COLO668 (cell line): ENCODE results near the gene NEK10.

ENCODE experiments used
- DNase-seq: peaks from one replicate; lab custom pipeline; 2025; ENCODE audit not compliant: unreplicated experiment; lab: John Stamatoyannopoulos, UW

The NEK10 gene

GRCh38 chr3:27110020-27110419 lies 259.2 kb downstream of the NEK10 start:
- no peak for DNase-seq

- DNase-seq: no peak
Measured at GRCh38 chr3:27108322-27108721, 260.9 kb downstream of the NEK10 start.

DNA sequence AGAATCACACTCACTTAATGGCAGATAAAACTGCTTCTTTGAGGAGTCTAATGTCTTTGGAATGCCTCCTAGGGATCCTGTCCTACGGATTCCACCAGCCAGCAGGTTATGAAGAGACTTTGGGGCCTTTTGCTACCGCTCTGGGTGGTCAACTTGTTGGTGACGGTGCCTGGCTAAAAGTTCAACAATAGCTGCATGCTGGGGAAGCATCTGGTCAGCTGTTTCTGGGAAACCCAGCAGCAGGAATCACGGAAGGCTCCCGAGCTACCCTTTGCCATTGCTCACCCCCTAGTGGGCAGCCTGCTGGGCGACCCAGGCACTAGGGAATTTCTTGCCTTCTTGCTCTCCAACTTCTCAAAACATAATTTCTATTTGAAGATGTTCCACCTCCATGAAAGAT lies 263.3 kb downstream of the NEK10 start:
- DNase-seq: no peak

- DNase-seq: no peak
Measured at GRCh38 chr3:27097182-27097581, 272.0 kb downstream of the NEK10 start.

GRCh38 chr3:27095553-27096222 lies 273.5 kb downstream of the NEK10 start:
- DNase-seq: no peak

DNA sequence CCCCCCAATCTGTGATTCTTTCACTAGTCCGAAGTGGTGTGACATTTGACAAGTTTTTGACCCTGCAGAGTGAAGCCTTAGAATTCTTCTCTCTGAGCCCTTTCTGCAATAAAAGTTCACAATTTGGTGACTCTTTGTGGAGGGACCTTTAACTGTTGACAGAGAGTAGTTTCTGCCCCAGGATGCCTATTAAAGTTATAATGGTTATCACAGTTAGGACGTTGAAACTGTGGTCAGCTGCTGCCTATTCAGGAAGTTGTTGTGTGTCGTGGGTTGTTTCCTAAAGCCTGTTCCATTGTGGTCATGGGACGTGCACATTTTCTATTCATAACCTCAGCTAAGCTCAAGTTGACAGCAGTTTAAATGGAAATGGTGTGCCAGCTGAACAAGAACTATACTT lies 274.5 kb downstream of the NEK10 start:
- no peak for DNase-seq

GRCh38 chr3:27093771-27094170 lies 275.4 kb downstream of the NEK10 start:
- DNase-seq: no peak

DNA sequence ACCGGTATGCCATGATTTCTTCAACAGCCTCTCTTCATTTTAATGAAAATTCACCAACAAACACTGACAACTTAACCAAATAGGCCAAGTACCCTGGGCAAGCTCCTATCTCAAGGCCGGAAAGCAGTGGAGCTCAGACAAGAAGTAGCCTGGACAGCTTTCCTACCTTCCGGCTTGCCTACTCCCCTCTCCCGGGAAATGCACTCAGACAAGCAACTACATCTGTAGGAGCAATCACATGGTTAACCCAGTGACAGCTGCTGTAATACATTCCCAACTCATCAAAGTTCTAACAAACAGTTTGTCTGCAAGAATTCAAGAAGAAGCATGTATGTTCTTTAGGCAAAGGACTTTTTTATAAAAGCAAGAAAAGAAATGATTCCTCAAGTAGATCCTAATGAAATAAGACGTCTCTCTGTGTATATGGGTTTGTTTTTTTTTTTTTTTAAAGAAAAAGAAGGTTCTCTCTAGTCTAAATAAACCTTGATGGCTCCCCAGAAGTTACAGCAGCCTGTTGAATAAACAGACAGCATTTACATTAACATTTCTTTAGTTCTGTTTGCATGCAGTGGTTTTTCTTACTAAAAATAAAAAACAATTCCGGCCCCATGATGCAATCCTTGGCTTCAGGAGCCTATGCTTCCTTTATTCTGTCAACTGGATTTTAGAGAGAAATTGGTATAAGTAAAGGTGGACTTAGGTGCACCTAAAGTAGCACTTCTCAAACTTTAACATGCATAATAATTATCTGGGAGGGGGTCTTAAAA lies 278.7 kb downstream of the NEK10 start:
- DNase-seq: no peak

DNA sequence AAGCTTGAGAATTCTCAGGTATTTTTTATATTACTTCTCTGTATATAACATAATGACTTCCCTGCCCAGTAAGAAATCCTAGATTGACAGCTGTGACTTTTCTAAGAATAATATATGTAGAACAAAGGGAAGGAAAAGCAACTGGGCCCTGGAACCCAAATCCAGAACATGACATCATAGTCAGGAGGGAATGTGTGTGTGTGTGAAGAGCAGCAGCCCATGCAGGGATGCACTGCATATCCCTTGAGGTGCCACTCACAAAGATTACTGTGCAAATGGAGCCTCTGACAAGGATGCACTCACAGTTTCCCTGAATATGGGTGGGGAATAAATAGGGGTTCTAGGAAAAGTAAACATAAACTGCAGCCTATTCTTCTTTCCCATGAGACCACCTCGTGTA lies 279.5 kb downstream of the NEK10 start:
- DNase-seq: no peak

DNA sequence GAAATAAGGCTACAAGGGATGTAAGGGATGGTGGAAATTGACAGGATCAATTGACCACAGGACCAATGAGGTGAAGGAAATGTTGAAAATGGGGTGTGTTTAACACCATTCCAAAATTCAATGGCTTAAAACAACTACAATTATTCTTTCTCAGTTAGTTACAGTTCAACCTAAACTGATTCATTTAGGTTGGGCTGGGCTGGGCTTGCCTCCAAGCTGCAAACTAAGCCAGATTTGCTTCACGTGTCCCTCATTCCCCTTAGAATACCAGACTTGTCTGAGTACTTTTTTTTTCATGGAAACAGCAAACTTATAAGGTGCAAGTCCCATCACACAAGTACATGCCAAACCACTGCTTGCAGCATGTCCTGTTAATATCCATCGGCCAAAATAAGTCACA lies 280.1 kb downstream of the NEK10 start:
- no peak for DNase-seq

GRCh38 chr3:27085829-27086730 lies 283.1 kb downstream of the NEK10 start:
- DNase-seq: no peak

DNA sequence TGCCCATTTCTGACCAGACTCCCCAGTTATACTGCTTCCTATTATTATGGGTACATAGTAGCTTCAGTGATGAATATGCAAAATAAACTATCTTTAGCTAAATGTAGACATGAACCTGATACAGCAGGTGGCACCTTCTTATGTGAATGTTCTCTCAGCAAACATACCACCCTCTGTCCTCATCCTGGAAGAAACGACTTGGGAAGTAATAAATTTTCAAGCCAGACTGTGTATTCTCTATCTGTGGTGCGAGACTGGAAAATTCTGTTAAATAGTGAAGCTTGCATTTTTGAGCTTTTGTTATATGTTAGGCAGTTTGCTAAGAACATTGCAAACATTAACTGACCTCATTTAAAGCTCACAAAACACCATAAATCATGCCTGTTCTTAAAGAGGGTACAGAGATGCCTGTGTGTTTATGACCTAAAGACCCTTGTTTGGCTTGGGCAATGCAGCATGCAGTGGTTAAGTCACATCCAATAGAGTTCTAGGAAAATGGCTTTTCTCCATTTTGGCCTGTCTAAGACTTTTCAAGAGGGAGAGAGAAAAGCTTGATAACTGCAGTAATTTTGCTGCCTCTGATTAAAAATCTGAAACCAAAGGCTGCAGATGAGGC lies 287.1 kb downstream of the NEK10 start:
- DNase-seq: no peak

- no peak for DNase-seq
Measured at GRCh38 chr3:27081566-27081965, 287.6 kb downstream of the NEK10 start.

DNA sequence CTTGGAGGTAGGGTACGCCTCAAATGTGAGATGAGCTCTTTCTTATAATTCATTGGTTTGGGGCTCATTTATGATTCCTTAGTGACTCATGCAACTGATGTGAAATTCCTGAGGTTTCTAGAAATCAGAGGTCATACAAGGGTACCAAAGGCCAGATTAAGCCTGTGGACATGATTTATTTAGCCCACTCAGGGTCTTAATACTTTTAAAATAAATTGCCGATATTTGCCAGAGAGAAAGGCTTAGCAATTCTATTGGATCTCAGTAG lies 289.0 kb downstream of the NEK10 start:
- DNase-seq: no peak

- DNase-seq: no peak
Measured at GRCh38 chr3:27079427-27080257, 289.5 kb downstream of the NEK10 start.

DNA sequence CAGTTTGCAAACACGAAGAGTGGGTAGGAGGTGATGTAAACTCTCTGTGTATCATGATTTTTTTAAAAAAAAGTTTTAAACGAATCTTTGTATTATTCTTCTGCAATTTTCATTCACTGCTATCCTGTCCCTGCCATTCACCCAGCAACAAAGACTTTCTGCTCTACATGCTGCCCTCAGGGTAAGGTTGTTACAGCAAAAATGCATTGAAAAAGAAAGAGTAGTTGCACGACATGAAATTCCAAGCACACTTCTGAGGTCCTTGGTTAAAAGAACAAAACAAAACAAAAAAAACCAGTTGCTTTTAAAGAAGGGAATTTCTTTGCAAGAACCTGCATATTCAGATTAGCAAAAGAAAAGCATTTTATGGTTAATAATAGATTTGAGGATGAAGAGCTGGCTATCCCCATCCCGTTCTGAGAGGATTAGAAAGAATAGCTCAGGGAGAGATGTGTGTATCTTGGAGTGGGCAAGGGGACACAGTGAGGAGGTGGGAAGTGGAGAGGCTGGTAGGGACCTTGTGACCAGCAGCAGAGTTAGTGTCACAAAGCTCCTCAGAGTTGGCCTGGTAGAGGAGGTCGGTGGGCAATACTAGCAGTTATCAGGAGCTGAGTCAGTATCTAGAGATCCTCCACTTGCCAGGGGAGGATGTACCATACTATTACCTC lies 290.8 kb downstream of the NEK10 start:
- no peak for DNase-seq

DNA sequence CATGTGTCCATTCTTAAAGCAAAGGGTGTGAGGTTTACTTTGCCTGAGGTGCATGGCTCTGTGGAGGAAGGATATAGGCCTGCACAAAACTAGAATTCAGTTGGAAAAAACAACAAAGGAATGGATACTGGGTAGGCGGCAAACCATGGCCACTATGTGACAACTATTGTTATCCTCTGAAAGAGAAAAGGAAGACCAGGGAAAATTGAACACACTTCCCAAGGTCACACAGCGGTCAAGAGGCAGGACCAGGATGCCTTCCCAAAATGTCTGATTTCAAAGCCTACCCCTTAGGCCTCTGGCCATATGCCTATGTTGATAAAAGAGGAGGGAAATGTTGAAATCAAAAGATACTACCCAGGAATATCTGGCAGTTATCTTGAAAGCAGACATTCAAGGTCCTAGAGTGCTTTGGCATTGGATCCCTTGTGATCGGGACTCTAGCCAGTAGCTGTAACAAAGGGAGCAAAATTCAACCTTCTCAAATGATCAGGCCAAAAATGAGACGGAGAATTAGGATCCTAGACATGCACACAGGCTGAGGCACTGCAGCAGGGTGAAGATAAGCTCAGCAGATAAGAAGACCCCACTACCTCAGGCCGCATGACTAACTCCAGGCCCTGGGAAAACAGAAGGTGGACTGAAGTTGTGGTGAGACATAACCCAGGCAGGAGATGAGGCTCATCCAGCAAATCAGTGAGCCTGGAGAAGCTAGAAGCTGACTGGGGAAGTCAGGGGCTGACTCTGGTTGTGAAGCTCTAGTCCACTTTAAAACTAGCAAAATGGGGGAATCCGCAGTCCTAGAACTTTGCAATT lies 292.2 kb downstream of the NEK10 start:
- no peak for DNase-seq

GRCh38 chr3:27074914-27075313 lies 294.3 kb downstream of the NEK10 start:
- no peak for DNase-seq

- DNase-seq: no peak
Measured at GRCh38 chr3:27073912-27074311, 295.3 kb downstream of the NEK10 start.
